ENCODE data around the gene SHC3.

DNA sequence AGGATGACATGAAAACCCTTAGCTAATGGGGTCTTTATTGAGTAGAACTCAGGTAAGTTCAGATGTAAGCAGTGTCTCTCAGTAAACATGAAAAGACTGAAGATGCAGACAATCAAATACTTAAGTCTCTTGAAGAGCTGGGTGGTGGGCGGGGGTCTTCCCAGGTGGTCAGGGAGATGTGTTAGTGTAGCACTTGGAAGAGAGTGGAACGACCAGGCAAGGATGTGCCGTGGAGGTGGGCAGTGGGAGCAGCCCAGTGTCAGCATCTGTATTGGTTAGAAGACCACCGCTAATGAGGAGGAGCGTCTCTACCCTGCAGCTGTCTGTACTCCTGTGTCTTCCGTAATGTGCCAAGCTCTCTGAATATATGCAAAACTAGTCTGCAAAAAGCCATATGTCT lies 183.0 kb downstream of the SHC3 start:
- TF ChIP-seq, protein P1, sequence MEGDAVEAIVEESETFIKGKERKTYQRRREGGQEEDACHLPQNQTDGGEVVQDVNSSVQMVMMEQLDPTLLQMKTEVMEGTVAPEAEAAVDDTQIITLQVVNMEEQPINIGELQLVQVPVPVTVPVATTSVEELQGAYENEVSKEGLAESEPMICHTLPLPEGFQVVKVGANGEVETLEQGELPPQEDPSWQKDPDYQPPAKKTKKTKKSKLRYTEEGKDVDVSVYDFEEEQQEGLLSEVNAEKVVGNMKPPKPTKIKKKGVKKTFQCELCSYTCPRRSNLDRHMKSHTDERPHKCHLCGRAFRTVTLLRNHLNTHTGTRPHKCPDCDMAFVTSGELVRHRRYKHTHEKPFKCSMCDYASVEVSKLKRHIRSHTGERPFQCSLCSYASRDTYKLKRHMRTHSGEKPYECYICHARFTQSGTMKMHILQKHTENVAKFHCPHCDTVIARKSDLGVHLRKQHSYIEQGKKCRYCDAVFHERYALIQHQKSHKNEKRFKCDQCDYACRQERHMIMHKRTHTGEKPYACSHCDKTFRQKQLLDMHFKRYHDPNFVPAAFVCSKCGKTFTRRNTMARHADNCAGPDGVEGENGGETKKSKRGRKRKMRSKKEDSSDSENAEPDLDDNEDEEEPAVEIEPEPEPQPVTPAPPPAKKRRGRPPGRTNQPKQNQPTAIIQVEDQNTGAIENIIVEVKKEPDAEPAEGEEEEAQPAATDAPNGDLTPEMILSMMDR (conservative IDR thresholded peaks at IDR 0.05 in 1 of 2, IDR thresholded peaks at IDR 0.05 in 1 of 2; ENCODE audit: extremely low read depth in 1 of 2, insufficient read depth in 1 of 2, low read depth in 1 of 2, low read length in 2 of 2) = no peak
- no peak for TF ChIP-seq EZH2 (IDR thresholded peaks at IDR 0.05; ENCODE audit: borderline replicate concordance, low read length)

All from mammary epithelial cell (primary cell).